Skin of body (tissue), 2 donors: ENCODE data around the gene LMBR1L. TPM values are rescaled to one million over a fixed set of nuclear protein-coding genes. Genes with fewer than 3 reads are reported as not detected.
"Not testable (repeated sequence)": the region's sequence is repeated elsewhere in the genome, so short reads cannot be mapped to it uniquely, and the experiment has no call there.

Source experiments
- DNase-seq: peaks from one replicate; lab custom pipeline; 2025; lab: John Stamatoyannopoulos, UW
- total RNA-seq: library from RNA; depleted of rRNA; stranded (reverse); fragments of >200 nt; gene quantifications from one replicate; pipeline ENCODE4 v1.2.3, GENCODE V29; 2014

The LMBR1L gene
- total RNA-seq, 1 donor from 2014 or later = 39.7 TPM

DNA sequence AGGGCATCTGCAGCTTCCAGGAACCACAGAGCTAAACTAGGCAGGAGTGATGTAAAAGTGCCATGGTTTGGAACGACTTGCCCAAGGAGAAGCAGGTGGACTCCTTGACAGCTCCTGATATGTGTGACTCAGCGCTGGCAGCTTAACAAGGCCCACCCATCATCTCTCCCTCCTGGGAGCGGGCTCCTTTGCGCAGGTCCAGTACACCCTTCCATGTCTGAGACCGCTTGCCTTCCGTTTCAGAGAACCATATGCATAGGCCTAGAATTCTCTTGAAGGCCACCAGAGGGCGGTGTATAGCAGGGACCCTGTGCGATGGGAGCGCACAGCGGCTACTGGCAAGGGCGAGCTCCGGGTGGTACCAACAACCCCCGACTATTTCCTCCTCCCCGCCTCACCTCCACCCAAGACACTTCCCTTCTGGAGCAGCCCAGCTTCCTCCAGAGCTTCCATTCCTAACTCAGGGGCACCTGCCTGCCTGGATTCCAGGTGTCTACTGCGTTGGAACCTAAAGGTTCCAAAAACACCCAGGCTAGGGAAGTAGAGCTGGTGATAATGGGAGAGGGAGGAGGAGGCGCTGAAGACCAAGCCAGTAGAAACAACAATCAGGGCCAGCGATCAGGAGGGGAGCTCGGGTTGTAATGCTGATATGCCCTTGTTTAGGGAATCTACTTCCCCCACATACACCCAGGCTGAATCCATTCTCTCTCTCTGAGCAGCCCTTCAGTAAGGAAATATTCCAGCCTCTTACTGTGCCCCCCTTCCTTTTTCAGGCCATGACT, 22.3 kb downstream of the LMBR1L start:
- peak; percentile 46 for DNase-seq

DNA sequence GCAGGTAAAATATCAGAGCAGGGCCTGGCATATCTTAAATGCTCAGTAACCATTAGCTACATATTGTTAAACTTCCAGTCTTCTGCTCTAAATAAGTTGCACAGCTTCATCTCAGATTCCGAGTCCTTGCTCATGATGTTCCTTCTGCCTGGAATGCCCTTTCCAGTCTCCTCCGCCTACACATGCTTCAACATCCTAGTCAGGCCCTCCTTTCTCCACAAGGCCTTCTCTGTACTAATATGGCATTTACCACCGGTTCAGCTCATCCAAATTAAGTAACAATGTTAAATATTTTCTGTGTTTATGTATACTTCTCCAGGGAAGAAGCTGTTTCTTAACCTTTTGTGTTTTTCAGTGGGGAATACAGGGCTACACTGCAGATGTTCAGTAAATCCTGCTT, 24.5 kb downstream of the LMBR1L start:
- DNase-seq = no peak

DNA sequence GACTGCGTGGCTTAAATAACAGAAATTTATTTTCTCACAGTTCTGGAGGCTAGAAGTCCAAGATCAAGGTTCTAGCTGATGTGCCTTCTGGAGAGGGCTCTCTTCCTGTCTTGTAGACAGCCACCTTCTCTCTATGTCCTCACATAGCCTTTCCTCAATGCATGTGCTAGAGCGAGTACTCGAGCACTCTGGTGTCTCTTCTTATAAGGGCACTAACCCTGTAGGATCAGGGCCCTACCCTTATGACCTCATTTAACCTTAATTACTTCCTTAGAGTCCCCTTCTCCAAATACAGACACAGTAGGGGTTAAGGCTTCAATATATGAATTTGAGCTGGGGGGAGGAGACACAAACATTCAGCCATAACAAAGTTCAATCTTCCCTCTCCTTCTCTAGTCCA, 26.2 kb downstream of the LMBR1L start:
- no peak for DNase-seq

DNA sequence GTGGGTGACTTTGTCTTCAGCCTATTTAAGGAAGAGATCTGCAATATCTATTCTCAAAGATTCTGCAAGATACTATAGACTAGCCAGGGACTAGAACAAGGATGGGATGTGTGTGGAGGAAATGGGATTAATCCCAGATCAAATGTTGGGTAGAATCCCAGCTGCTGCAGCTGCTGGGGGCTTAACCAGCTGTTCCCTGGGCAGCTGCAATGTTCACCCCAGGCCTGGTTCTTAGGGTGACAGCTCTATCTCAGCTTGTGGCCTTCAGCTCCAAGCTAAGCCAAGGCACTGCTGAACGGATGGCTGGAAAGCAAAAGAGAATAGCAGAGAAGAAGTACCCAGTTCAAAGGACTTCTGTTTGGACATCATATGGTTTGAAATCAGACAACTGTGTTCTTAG, 30.9 kb downstream of the LMBR1L start:
- no peak for DNase-seq

DNA sequence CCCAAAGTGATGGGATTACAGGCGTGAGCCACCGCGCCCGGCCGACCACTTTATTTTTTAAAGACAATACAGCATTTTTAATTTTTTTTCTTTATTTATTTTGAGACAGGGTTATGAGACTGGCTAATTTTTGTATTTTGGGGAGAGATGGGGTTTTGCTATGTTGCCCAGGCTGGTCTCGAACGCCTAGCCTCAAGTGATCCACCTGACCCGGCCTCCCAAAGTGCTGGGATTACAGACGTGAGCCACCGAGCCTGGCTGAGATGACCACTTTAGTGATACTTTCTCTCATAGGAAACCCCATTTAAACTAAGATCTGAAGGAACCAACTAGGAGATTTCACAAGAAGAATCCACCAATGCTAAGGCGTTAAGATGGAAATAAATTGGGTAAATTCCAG, 39.7 kb downstream of the LMBR1L start:
- DNase-seq = no peak

DNA sequence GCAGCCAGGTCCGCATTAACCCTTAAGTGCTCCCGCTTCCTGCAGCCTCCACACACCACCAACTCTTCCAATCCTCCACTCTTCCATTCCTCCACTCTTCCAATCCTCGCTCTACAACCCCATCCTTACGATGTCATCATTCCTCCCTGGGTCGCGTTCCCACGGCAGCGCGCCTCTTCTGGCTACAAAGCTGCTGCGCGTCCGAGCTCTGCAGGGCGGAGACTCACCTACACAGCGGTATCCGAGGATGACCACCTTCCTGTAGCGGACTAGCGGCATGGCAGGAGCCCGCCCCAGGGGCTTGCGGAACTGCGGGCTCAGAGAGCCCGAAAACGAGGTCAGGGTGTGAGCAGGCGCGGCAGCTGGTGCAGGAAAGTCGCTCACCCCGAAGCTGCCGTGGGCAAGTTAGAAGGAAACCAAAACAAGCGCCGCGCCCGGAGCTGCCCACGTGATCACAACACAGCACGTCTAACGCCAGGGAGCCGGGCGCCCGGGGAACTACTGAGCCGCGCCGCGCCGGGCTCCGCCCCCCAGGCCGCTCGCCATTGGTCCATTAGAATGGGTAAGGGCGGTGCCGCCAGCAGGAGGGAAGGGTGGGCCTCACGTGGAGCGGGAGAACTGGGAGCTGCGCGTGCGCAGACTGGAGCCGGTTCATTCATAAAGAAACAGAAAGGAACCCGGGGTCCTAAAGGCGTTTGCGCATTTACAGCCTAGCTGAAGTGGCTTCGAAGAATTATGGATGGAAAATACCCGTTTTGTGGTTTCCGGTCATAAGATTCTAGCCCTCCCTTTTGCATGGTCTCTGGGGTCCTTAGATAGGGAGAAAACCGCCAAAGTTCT, 40.9 kb downstream of the LMBR1L start, which contains the start of gene RHEBL1:
Gene RHEBL1 (minus strand): TSS at position 473 of the 840 bp plus-strand sequence. CDS start 194 bp downstream, at position 279.
- peak; percentile 93 for DNase-seq

DNA sequence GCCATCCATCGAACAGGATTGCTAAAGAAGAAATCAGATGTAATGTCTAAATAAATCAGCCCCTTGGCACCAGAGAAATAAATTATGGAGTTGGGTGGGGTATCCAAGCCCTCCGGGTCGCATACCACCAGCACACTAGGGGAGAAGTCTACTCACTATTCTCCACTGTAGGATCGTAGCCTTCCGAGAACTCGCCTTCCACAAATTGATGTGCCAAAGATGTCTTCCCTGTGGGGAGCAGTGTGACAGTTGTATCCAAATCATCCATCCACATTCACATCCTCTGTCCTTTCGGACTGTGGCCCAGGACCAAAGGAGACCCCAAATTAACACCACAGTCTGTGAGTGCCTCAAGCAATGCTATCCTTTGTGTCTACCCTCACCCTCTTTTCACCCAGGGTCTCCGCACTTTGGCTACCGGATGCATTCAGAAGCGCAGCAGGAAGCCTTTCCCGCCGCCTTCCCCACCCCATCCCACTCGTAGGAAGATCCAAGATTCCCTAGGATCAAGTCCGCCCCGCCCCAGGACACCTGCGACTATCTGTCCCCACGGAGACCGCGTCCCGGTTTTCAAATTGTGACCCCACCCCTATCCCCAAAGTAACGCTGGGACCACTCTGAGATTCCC, 41.7 kb downstream of the LMBR1L start:
- DNase-seq = no peak

DNA sequence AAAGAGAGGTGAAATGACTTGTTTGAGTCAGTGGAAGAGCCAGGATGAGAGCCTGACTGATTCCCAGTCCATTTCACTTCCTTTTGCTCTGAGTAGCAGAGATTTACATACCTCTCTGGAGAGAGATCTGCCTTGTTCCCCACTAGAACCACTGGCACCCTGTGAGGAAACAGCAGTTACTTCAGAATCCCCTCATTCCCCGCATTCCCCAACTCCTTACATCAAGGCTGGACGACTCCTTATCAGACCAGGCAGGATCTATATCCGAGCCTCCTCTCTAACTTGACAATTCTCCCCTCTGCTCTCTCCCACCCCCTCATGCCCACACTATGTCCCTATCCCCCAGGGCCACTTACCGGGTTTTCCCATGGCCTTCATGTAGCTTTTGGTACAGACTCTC, 44.5 kb downstream of the LMBR1L start:
- no peak for DNase-seq

DNA sequence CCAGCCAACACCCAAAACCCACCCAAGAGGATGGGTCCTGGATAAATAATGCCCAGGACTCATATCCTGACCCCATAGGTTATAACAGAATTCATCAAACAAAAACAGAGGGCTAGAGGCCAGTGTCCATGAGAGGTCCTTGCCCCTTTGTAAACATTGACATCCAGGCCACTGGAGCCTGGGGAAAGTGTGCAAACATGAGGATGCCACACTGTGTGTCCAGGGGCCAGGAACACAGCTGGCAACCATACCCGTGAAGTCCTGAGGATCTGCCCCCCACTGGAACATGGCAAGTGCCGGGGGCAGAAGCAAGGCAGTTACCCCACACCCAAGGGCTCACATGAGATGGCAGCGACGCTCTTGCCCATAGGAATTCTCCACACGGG, 45.9 kb downstream of the LMBR1L start:
- no peak for DNase-seq

DNA sequence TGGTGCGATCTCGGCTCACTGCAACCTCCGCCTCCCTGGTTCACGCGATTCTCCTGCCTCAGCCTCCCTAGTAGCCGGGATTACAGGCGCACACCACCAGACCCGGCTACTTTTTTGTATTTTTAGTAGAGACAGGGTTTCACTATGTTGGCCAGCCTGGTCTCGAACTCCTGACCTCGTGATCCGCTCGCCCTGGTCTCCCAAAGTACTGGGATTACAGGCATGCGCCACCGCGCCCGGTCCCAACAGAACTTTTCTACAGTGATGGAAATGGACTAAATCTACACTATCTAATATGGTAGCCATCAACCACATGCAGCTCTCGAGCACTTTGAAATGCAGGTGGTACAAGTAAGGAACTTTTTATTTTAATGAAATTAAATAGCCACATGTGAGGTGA, 48.7 kb downstream of the LMBR1L start:
- not testable (repeated sequence) for DNase-seq

DNA sequence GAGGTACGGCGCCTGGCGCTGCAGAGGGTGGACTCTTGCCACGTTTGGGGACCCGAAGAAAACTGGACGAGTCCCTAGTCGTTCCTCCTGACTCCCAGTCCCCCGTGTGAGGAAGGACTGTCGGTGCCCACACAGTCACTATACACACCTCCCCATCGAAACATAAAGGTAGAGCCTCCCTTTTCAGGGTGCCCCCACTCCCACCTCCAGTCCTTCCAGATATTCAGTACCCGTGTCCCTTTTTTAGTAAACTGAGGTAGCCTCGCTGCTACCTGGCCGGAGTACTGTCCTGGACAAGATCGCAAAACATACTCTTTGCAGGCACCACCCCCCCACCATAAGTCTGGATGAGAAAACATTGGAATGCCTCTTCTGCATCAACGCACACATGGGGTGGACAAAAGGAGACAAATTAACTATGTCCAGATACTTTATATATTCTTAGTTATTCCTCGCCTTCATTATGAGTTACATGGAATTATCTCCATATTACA, 49.4 kb downstream of the LMBR1L start:
- DNase-seq = no peak

DNA sequence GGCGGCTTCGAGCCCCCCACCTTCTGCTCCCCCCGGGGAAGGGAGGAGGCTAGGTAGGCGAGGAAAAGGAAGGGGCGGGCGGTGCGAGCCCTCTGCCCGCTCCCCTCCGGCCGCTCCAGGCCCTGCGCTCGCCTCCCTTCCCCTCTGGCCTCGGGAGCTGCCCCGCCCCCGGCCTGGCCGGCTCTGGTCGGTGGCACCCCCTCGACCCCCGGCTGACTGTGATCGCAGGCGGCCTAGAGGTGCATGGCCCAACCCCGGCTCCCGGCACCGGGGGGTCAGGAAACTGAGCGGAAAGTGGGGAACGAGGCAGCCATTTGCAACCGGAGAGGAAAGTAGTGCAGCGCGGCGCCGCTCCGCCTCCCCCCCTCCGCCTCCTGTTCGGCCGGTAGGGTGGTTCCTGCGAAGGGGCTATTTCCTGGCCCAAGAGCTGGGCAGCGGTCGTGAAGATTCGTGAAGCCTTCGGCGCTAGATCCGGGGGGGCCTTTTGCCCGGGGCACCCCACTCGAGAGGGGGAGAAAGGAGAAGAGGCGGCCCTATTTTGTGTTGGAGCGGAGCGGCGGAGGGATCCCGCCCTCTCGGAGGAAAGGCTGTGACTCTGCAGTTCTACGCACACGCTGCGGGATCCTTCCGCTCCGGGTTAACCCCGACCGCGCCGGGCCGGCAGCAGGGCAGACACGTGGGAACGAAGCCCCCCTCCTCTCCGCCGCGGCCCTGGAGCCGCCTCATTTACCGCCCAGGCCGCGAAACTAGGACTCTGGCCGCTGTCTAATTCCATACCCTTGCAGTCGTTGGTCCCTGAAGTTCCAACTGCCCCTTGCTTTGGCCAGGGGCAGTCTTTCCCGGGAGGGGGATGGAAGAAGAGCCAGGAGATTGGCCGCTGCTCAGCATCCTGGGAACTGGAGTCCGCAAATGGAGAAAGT, 50.1 kb downstream of the LMBR1L start, which contains the start of gene KMT2D:
Gene KMT2D (minus strand): TSS at position 558 of the 920 bp plus-strand sequence. CDS start 5,470 bp downstream, outside the sequence.
- peak; percentile 89 for DNase-seq

DNA sequence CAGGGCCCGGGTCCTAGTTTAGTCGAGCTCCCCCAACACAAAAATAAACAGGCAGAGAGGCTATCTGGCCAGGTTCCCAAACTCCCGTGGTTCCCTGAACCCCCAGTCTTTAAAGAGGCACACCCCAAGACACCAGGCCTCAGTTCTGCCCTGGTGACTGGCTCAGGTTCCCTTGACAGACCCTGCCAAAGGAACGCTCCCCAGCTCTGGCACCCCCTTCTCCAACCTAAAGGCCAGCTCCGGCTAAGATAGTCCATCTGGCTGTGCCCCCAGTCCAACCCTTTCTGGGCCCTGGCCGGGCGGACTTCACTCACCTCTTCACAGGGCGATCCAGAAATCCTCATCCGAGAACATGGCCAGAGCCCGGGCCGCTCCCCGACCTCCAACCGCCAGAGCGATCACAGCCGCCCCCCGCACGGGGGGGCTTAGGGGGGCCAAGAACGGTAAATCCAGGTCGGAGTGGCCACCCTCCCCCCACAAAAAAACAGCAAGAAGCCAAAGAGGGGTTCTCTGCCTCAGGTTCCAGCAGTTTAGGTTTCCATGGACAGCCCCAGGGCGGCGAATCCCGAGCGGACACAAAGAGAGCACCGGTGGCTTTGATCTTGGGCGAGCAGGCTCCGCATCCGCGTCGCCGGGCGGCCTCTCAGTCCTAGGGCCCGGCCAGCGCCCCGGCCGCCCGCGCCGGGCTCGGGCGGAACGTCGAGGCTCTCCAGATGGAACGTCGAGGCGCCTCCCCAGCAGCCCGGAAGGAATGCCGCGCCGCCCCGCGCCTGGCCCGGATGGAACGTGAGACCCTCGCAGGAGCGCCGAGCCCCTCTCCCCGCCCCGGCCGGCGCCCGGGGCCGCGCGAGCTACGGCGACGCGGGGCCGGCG, 51.1 kb downstream of the LMBR1L start:
- DNase-seq = no peak

DNA sequence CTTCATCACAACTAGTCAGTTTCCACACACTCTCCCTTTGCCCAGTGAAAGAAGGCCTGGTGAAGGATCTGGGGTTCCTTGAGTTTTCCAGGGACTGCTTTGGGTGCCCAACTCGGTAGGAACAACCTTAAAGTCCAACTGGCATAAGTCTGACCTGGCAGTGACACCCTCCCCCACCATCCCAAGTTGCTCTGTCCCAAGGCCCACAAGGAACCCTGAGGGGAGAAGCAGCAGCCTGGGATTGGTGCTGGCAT, 51.7 kb downstream of the LMBR1L start:
- no peak for DNase-seq

DNA sequence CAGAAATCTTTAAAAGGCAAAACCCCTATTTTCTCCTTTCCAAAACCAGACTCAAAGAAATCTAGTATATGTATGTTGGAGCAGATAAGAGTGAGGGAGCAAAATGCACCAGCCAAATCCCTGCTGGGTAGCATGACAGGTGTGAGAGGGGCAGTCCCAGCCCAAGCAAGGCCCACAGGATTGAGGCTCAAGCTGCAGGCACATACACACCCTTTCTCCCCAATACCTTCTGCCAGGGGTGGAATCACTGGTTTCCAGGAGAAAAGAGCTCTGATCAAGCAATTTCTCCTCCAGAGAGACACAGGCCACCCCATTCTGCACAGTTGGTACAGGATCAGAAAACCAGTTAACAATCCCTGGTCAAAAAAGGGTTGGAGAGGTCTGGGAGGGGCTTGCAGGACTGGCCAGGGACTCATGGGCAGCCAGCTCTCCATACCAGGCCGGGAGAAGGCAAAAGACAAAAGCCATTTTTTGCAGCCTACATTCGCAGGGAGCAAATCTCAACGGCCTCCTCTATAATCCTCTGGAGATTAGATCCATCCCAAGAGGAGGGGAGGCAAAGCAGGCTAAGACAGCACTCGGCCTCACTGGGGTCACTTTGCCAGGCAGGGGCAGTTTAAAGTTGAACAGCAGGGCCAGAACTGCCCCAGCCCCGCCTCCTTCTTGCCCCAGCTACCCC, 52.1 kb downstream of the LMBR1L start:
- no peak for DNase-seq

DNA sequence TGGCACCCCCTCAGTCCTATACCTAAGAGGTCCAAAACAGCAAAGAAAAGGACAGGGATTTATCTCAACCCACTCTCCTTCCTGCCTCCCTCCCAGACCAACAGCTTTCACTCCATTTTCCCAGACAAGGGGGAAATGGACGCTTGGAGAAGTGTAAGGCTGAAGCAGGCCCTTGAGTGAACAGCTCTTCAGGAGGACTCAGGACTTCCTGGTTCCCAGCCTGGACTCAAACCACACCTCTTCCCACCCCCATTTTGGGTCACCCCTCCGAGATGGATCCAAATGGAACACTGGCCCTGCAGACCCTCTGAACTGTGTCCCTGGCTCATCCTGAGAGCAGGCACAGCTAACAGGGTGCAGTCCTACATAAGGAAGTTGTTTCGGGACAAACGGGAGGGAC, 52.8 kb downstream of the LMBR1L start:
- no peak for DNase-seq

DNA sequence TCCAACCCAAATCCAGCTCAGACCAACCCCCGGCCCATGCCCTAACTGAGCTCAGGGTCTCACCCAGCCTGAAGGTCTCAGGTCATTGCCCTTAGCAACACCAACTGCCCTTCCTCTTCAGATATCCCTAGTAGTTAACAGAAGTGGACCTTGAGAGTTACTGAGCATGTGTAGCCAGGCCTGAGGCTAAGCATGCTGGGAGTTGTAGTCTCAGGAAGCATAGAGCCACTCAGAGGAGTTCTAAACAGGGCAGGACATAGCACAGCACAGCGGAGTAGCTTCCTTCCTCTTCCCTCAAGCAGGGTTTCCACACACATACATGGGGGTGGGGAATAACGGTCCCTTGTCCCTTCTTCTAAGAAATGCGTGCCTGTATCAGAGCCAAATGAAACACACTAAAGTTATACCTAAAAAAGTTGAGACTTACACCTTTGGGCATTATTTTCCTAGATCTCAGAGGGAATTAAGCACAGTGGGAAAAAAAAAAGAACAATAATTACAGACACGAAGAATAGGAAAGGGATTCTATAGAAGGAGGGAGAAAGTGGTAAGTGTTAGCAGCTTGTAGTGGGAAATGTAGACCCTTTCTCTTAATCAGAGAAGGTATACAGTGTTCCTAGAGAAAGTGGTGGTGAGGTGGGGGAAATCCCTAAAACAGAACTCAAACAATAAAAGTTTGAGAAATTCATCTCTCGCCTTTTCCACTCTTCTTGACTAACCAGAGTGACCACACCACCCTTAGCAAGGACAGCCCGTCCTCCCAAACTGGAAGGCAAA, 54.5 kb downstream of the LMBR1L start:
- peak; percentile 50 for DNase-seq

DNA sequence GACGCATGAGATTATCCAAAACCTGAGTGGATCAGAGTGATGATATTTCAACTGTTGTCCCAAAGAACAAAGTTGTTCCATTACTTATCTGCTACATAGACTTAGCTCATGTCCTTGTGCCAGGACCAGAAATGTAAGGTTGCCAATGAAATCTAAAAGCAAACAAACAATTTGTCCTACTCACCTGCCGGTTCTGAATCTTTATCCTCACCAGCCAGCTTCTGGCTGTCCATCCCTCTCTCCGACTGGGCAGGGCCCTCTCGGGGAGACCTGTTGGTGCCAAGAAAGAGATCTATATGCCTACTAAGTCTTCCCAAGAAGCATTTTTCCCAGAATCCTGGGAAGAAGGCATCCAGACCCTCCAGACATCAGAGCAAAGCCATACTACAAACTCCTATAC, 55.6 kb downstream of the LMBR1L start:
- no peak for DNase-seq

DNA sequence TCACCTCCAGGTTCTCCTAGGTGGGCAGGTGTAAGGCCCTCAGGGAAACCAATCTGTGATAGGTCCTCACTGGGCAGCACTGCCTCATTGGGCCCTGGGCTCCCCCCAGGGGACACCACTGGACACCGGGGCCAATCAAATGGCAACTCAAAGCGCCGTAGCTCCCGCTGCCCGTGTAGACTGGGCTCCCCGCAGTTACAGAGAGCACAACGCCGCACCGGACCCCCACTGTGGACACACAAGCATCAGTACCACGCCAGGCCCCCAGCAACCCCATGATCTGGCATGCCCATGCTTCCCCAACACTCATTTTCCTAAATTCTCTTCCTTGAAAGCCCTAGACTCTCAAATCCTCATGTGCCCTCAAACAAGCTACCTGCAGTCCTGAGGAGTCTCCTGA, 56.1 kb downstream of the LMBR1L start:
- no peak for DNase-seq
